ENCODE results near the gene UBAP1L.
"Not testable (repeated sequence)": the region's sequence is repeated elsewhere in the genome, so short reads cannot be mapped to it uniquely, and the experiment has no call there.

The UBAP1L gene

GRCh38 chr15:65062061-65062460 lies 52.9 kb downstream of the UBAP1L start:
- FAIRE-seq, result no peak

GRCh38 chr15:65060641-65061397 lies 54.2 kb downstream of the UBAP1L start:
- FAIRE-seq, result no peak

GRCh38 chr15:65059931-65060596 lies 54.9 kb downstream of the UBAP1L start:
- FAIRE-seq, result no peak

- no peak for FAIRE-seq
Measured at GRCh38 chr15:65059369-65059750, 55.6 kb downstream of the UBAP1L start.

- no peak for FAIRE-seq
Measured at GRCh38 chr15:65058394-65059368, 56.3 kb downstream of the UBAP1L start.

GRCh38 chr15:65057549-65057940 lies 57.5 kb downstream of the UBAP1L start:
- FAIRE-seq, result no peak

- FAIRE-seq, result no peak
Measured at GRCh38 chr15:65056868-65057548, 58.0 kb downstream of the UBAP1L start.

- FAIRE-seq, result no peak
Measured at GRCh38 chr15:65056106-65056505, 58.9 kb downstream of the UBAP1L start.

- no peak for FAIRE-seq
Measured at GRCh38 chr15:65055201-65055870, 59.7 kb downstream of the UBAP1L start.

GRCh38 chr15:65054333-65055200 lies 60.4 kb downstream of the UBAP1L start:
- FAIRE-seq, result no peak

GRCh38 chr15:65052956-65053355 lies 62.0 kb downstream of the UBAP1L start:
- no peak for FAIRE-seq

- FAIRE-seq, result no peak
Measured at GRCh38 chr15:65051266-65051665, 63.7 kb downstream of the UBAP1L start.

GRCh38 chr15:65050270-65050669 lies 64.7 kb downstream of the UBAP1L start:
- FAIRE-seq, result no peak

GRCh38 chr15:65049418-65049840 lies 65.6 kb downstream of the UBAP1L start:
- no peak for FAIRE-seq

- no peak for FAIRE-seq
Measured at GRCh38 chr15:65048241-65048640, 66.8 kb downstream of the UBAP1L start.

GRCh38 chr15:65044724-65045481 lies 70.1 kb downstream of the UBAP1L start, which contains the start of gene SLC51B:
Gene SLC51B (plus strand): TSS chr15:65045387. CDS start chr15:65050005, 4,618 bp downstream.
- FAIRE-seq, result no peak

GRCh38 chr15:65044218-65044617 lies 70.8 kb downstream of the UBAP1L start:
- not testable (repeated sequence) for FAIRE-seq

GRCh38 chr15:65042776-65043327 lies 72.1 kb downstream of the UBAP1L start:
- FAIRE-seq, result no peak

Measured in A204.1 (cell line).